Body of pancreas (tissue), 4 donors: ENCODE results near the gene IL3. TPM values are rescaled to one million over a fixed set of nuclear protein-coding genes. Genes with fewer than 3 reads are reported as not detected.

Experiments
- ATAC-seq: fragments of 150-250 bp; one replicate; pipeline ENCODE4 v1.9.1; 2016
- DNase-seq, 4 donors: peaks; one replicate each; pipeline ENCODE4 v3.0.0-alpha.2; 2019
- H3K27ac ChIP-seq, 4 donors: fragments of 200-600 bp; sonication (generic); 1 replicate in 3 of 4; 2 replicates in 1 of 4; pipeline versions ENCODE4 v1.5.1 to v1.6.1; 2016 to 2019; ENCODE audit warnings: mild to moderate bottlenecking in 1 of 4, mixed read lengths in 1 of 4, moderate library complexity in 1 of 4
- H3K27me3 ChIP-seq, 2 donors: fragments of 200-600 bp; sonication (generic); one replicate each; pipeline ENCODE4 v1.6.0; 2016; ENCODE audit warnings: mild to moderate bottlenecking in 1 of 2
- H3K36me3 ChIP-seq, 2 donors: fragments of 200-600 bp; sonication (generic); replicated peaks in 1 of 2; 2 replicates each; pipeline ENCODE4 v1.5.1; 2016; ENCODE audit warnings: low read depth in 2 of 2; ENCODE audit not compliant: insufficient read depth in 1 of 2
- H3K4me1 ChIP-seq: fragments of 200-600 bp; sonication (generic); one replicate; pipeline ENCODE4 v1.6.0; 2016
- H3K4me3 ChIP-seq, 2 donors: fragments of 200-600 bp; sonication (generic); 1 replicate in 1 of 2; 2 replicates in 1 of 2; pipeline ENCODE4 v1.5.1; 2016 to 2019
- H3K9me3 ChIP-seq, 3 donors: fragments of 200-600 bp; sonication (generic); 1 replicate in 2 of 3; 2 replicates in 1 of 3; pipeline ENCODE4 v1.5.1; 2016
- CTCF ChIP-seq, 7 experiments: fragments of 450-650 bp in 4 of 7; fragments of 200-600 bp in 3 of 7; sonication (generic) in 3 of 7; IDR thresholded peaks; one replicate each; pipeline ENCODE4 v1.5.1; 2016 to 2019; ENCODE audit warnings: antibody characterized with exemption in 7 of 7
- POLR2A ChIP-seq, 3 donors: fragments of 450-650 bp; IDR thresholded peaks; one replicate each; pipeline ENCODE4 v1.6.1; 2016; ENCODE audit warnings: antibody characterized with exemption in 3 of 3, mild to moderate bottlenecking in 2 of 3
- WGBS, 2 donors: methylation state at CpG; one replicate each; pipeline ENCODE4 v1.1.5; 2017; 5-methylcytosine and 5-hydroxymethylcytosine counted together
- intact Hi-C: fragments of 100-400 bp; cut with DNase I; formaldehyde crosslinking; loops from one replicate; pipeline ENCODE4 v1.15.1; 2023
- total RNA-seq, 2 donors: library from RNA; depleted of rRNA; stranded (reverse); fragments of >200 nt; gene quantifications; one replicate each; pipeline ENCODE4 v1.1.0, GENCODE V29; 2016

Gene IL3
- total RNA-seq, 2 donors from 2014 or later: not detected

GRCh38 chr5:132024789-132025402 lies 35.6 kb upstream of the IL3 start:
- intact Hi-C loops: no loop called here
- no peak overlapping the region for H3K4me3 ChIP-seq
- no peaks in the 10 kb centered on the region for H3K36me3 ChIP-seq
- no peaks in the 10 kb centered on the region for H3K27me3 ChIP-seq
- no peak overlapping the region for H3K27ac ChIP-seq
- DNase-seq (no peak), ATAC-seq (no peak)
- no peaks in the 10 kb centered on the region for H3K4me1 ChIP-seq
- WGBS, 2 donors: 58 to 69% methylated on average over 8 of the region's 8 CpGs
- TF ChIP-seq CTCF (IDR thresholded peaks at IDR 0.05): no peak
- TF ChIP-seq POLR2A (IDR thresholded peaks at IDR 0.05): no peak
- no peaks in the 10 kb centered on the region for H3K9me3 ChIP-seq

- DNase-seq (no peak), ATAC-seq (no peak)
- TF ChIP-seq CTCF (IDR thresholded peaks at IDR 0.05) (no peak), POLR2A (IDR thresholded peaks at IDR 0.05) (no peak)
- intact Hi-C loops: no loop called here
- WGBS, 2 donors: 76 to 77% methylated on average over 7 of the region's 7 CpGs
- no peak overlapping the region for H3K27ac ChIP-seq
- H3K36me3 ChIP-seq: no peaks in the 10 kb centered on the region
- H3K27me3 ChIP-seq: no peaks in the 10 kb centered on the region
- no peak overlapping the region for H3K4me3 ChIP-seq
- H3K4me1 ChIP-seq: no peaks in the 10 kb centered on the region
- no peaks in the 10 kb centered on the region for H3K9me3 ChIP-seq
Observed at GRCh38 chr5:132025403-132025971, 35.0 kb upstream of the IL3 start.

GRCh38 chr5:132026516-132027008 lies 33.9 kb upstream of the IL3 start:
- intact Hi-C loops: no loop called here
- Histone ChIP-seq H3K27ac (no peak overlapping the region), H3K9me3 (no peaks in the 10 kb centered on the region), H3K4me1 (no peaks in the 10 kb centered on the region), H3K36me3 (no peaks in the 10 kb centered on the region), H3K27me3 (no peaks in the 10 kb centered on the region), H3K4me3 (no peak overlapping the region)
- DNase-seq: no peak
- TF ChIP-seq POLR2A (IDR thresholded peaks at IDR 0.05): no peak
- TF ChIP-seq CTCF (IDR thresholded peaks at IDR 0.05): no peak
- no peak for ATAC-seq
- WGBS, 2 donors: 76 to 77% methylated on average over 5 of the region's 5 CpGs

GRCh38 chr5:132027027-132027426 lies 33.4 kb upstream of the IL3 start:
- intact Hi-C loops: no loop called here
- TF ChIP-seq CTCF (IDR thresholded peaks at IDR 0.05) (no peak), POLR2A (IDR thresholded peaks at IDR 0.05) (no peak)
- 86% methylated on average over 2 of the region's 2 CpGs; no CpG with 5 or more reads in 1 of the 2 donors for WGBS, 2 donors
- Histone ChIP-seq H3K27me3 (no peaks in the 10 kb centered on the region), H3K27ac (no peak overlapping the region), H3K4me1 (no peaks in the 10 kb centered on the region), H3K9me3 (no peaks in the 10 kb centered on the region), H3K36me3 (no peaks in the 10 kb centered on the region), H3K4me3 (no peak overlapping the region)
- no peak for DNase-seq
- no peak for ATAC-seq
